ENCODE results near the gene SORCS3. TPM values are rescaled to one million over a fixed set of nuclear protein-coding genes. Genes with fewer than 3 reads are reported as not detected.

The SORCS3 gene
- polyA plus RNA-seq, 1 donor from 2014 or later: 9.8 TPM

DNA sequence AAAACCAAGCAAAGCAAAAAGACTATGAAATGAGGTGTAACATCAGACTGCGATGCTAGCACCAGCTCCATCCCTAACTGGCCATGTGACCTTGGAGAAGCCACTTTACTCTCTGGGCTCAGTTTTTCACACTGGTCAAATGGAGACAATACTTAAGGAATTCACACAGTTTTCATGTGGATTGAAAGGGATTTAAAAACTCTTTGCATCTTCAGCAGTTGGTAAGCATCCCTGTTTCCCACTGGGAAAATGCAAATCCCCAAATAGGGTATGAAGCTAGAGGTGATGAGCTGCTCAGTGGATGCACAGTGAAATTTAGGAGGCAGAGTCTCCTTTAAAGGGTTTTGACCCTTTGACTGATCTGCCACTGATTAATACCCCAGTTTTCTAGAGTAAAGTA, 240.7 kb downstream of the SORCS3 start:
- H3K4me3 ChIP-seq (ENCODE audit: low read length): no peak overlapping the region
- no peak for TF ChIP-seq POLR2AphosphoS5 (IDR thresholded peaks at IDR 0.05)
- TF ChIP-seq EP300 (conservative IDR thresholded peaks at IDR 0.05; ENCODE audit: poor library complexity, severe bottlenecking): no peak
- TF ChIP-seq, protein P1, sequence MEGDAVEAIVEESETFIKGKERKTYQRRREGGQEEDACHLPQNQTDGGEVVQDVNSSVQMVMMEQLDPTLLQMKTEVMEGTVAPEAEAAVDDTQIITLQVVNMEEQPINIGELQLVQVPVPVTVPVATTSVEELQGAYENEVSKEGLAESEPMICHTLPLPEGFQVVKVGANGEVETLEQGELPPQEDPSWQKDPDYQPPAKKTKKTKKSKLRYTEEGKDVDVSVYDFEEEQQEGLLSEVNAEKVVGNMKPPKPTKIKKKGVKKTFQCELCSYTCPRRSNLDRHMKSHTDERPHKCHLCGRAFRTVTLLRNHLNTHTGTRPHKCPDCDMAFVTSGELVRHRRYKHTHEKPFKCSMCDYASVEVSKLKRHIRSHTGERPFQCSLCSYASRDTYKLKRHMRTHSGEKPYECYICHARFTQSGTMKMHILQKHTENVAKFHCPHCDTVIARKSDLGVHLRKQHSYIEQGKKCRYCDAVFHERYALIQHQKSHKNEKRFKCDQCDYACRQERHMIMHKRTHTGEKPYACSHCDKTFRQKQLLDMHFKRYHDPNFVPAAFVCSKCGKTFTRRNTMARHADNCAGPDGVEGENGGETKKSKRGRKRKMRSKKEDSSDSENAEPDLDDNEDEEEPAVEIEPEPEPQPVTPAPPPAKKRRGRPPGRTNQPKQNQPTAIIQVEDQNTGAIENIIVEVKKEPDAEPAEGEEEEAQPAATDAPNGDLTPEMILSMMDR (IDR thresholded peaks at IDR 0.05; ENCODE audit: poor library complexity, severe bottlenecking): no peak
- TF ChIP-seq RAD21 (conservative IDR thresholded peaks at IDR 0.05): no peak
- TF ChIP-seq SMC3 (conservative IDR thresholded peaks at IDR 0.05; ENCODE audit: poor library complexity): no peak
- TF ChIP-seq EZH2 (IDR thresholded peaks at IDR 0.05; ENCODE audit: borderline replicate concordance, insufficient read depth, low read length, poor library complexity, severe bottlenecking): no peak
- no peak for TF ChIP-seq REST (IDR thresholded peaks at IDR 0.05; ENCODE audit: borderline replicate concordance)
- no peak overlapping the region for H3K9ac ChIP-seq (ENCODE audit: low read length)
- peak overlapping the region; percentile 74 for H3K27ac ChIP-seq (ENCODE audit: low read length)
- no peak overlapping the region for H3K4me2 ChIP-seq (ENCODE audit: low read length)
- H2AFZ ChIP-seq (ENCODE audit: low read depth, low read length): no peak overlapping the region
- H3K27me3 ChIP-seq (ENCODE audit: insufficient read depth, low read depth, low read length): no peaks in the 10 kb centered on the region
- H3K9me3 ChIP-seq (ENCODE audit: low read length): no peaks in the 10 kb centered on the region
- no peaks in the 10 kb centered on the region for H4K20me1 ChIP-seq (ENCODE audit: insufficient read depth)
- H3K9me2 ChIP-seq (ENCODE audit: insufficient read depth, low read length): no peaks in the 10 kb centered on the region
- no peaks in the 10 kb centered on the region for H3K36me3 ChIP-seq (ENCODE audit: insufficient read depth, low read length)
- no peaks in the 10 kb centered on the region for H3F3A ChIP-seq (ENCODE audit: insufficient read depth, low read length, poor library complexity, severe bottlenecking)
- H3K79me2 ChIP-seq (replicated peaks; ENCODE audit: insufficient read depth, low read length): no peaks in the 10 kb centered on the region

GRCh38 chr10:104892879-104893617, 252.0 kb downstream of the SORCS3 start:
- Histone ChIP-seq H2AFZ (ENCODE audit: low read depth, low read length) (no peak overlapping the region), H3K36me3 (ENCODE audit: insufficient read depth, low read length) (no peaks in the 10 kb centered on the region), H3K9me3 (ENCODE audit: low read length) (peaks cover 11% of the 10 kb centered on the region), H3K27ac (ENCODE audit: low read length) (no peak overlapping the region), H3K9me2 (ENCODE audit: insufficient read depth, low read length) (no peaks in the 10 kb centered on the region), H3F3A (ENCODE audit: insufficient read depth, low read length, poor library complexity, severe bottlenecking) (no peaks in the 10 kb centered on the region), H3K4me2 (ENCODE audit: low read length) (no peak overlapping the region), H3K27me3 (ENCODE audit: insufficient read depth, low read depth, low read length) (no peaks in the 10 kb centered on the region), H3K4me3 (ENCODE audit: low read length) (no peak overlapping the region), H3K79me2 (replicated peaks; ENCODE audit: insufficient read depth, low read length) (no peaks in the 10 kb centered on the region), H4K20me1 (ENCODE audit: insufficient read depth) (no peaks in the 10 kb centered on the region), H3K9ac (ENCODE audit: low read length) (no peak overlapping the region)
- TF ChIP-seq RAD21 (conservative IDR thresholded peaks at IDR 0.05) (no peak), SMC3 (conservative IDR thresholded peaks at IDR 0.05; ENCODE audit: poor library complexity) (no peak), MXI1 (conservative IDR thresholded peaks at IDR 0.05; ENCODE audit: poor library complexity, severe bottlenecking) (no peak), POLR2AphosphoS5 (IDR thresholded peaks at IDR 0.05) (no peak), EP300 (conservative IDR thresholded peaks at IDR 0.05; ENCODE audit: poor library complexity, severe bottlenecking) (no peak), EZH2 (IDR thresholded peaks at IDR 0.05; ENCODE audit: borderline replicate concordance, insufficient read depth, low read length, poor library complexity, severe bottlenecking) (no peak), TAF1 (IDR thresholded peaks at IDR 0.05; ENCODE audit: low read depth) (no peak), REST (IDR thresholded peaks at IDR 0.05; ENCODE audit: borderline replicate concordance) (no peak)
- TF ChIP-seq, protein P1 (IDR thresholded peaks at IDR 0.05; ENCODE audit: poor library complexity, severe bottlenecking): no peak
